ENCODE measurements around the gene MARCHF7. TPM values are rescaled to one million over a fixed set of nuclear protein-coding genes. Genes with fewer than 3 reads are reported as not detected.

Gene MARCHF7
- total and polyA plus RNA-seq, 2 of the 13 experiments (the other 11 are each of a cell fraction or from before 2014, with no cell fraction given): 32.8 to 88.5 TPM

DNA sequence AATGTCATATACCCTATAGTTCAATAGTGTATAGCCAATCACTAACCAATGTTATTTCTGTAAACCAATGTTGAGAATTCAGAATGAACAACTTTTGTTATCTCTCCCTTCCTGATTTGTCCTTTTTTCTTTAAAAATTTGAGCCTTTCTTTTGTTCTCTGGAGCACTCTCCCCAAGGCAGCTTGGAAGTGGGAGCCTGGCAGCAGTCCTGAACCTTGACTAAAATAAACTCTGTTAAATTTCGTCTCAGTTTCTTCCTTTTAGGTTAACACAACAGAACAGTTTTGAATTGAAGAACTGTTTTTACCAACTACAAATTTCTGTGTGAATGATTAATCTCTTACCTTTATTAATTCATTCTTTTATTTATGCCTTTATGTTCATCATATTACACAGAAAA lies 49.8 kb downstream of the MARCHF7 start:
- no peaks in the 10 kb centered on the region for H3K9me3 ChIP-seq (ENCODE audit: low read length)
- no peaks in the 10 kb centered on the region for H4K20me1 ChIP-seq (ENCODE audit: insufficient read depth, low read length)
- CTCF ChIA-PET (ENCODE audit: low intra/inter-chr PET ratio, low total read pairs): no interaction called here
- DNase-seq (ENCODE audit: low spot score) (no peak), ATAC-seq (no peak), FAIRE-seq (no peak)
- 96% methylated on average over 1 of the region's 1 CpG for WGBS (ENCODE audit: low lambda C conversion rate)
- H3K4me1 ChIP-seq (ENCODE audit: insufficient read depth, low read length): no peaks in the 10 kb centered on the region
- no peaks in the 10 kb centered on the region for H3K79me2 ChIP-seq (ENCODE audit: insufficient read depth, low read length)
- in situ Hi-C loops (cut with HindIII; ENCODE audit: extremely low pct_ligation_motif_present, low pct_unique_long_range_greater_than_20kb): no loop called here
- H3K27ac ChIP-seq (ENCODE audit: extremely low read length, insufficient read depth, low read length): no peak overlapping the region
- H3K36me3 ChIP-seq (replicated peaks in 1 of 2; ENCODE audit: control insufficient read depth in 1 of 2, insufficient read depth in 2 of 2, low read length in 2 of 2): peaks cover 21 to 87% of the 10 kb centered on the region in 2 experiments
- no peak overlapping the region for H2AFZ ChIP-seq (ENCODE audit: low read length)
- no peak overlapping the region for H3K9ac ChIP-seq (ENCODE audit: insufficient read depth, low read depth, low read length)
- POLR2A ChIA-PET: no interaction called here
- H3K4me3 ChIP-seq (replicated peaks in 1 of 3; ENCODE audit: insufficient read depth in 1 of 3, low read depth in 2 of 3, low read length in 3 of 3): no peak overlapping the region
- H3K27me3 ChIP-seq (ENCODE audit: control insufficient read depth in 1 of 2, insufficient read depth in 2 of 2, low read length in 2 of 2): no peaks in the 10 kb centered on the region
- H3K4me2 ChIP-seq (ENCODE audit: low read depth, low read length): no peak overlapping the region
- TF ChIP-seq, protein P1, sequence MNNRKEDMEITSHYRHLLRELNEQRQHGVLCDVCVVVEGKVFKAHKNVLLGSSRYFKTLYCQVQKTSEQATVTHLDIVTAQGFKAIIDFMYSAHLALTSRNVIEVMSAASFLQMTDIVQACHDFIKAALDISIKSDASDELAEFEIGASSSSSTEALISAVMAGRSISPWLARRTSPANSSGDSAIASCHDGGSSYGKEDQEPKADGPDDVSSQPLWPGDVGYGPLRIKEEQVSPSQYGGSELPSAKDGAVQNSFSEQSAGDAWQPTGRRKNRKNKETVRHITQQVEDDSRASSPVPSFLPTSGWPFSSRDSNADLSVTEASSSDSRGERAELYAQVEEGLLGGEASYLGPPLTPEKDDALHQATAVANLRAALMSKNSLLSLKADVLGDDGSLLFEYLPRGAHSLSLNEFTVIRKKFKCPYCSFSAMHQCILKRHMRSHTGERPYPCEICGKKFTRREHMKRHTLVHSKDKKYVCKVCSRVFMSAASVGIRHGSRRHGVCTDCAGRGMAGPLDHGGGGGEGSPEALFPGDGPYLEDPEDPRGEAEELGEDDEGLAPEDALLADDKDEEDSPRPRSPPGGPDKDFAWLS (CRISPR knock-in tag; IDR thresholded peaks at IDR 0.05; ENCODE audit: borderline replicate concordance): no peak
- TF ChIP-seq HDAC2 (CRISPR knock-in tag; IDR thresholded peaks at IDR 0.05) (no peak), HOXD1 (CRISPR knock-in tag; IDR thresholded peaks at IDR 0.05) (no peak), ZNF263 (CRISPR knock-in tag; IDR thresholded peaks at IDR 0.05) (no peak), MYC (CRISPR knock-in tag; IDR thresholded peaks at IDR 0.05; ENCODE audit: borderline replicate concordance) (no peak), ZNF850 (CRISPR knock-in tag; conservative IDR thresholded peaks at IDR 0.05) (no peak), ZKSCAN1 (IDR thresholded peaks at IDR 0.05; ENCODE audit: low read length) (no peak), DPF2 (CRISPR knock-in tag; IDR thresholded peaks at IDR 0.05; ENCODE audit: borderline replicate concordance, low read depth) (no peak), FOXC1 (CRISPR knock-in tag; IDR thresholded peaks at IDR 0.05; ENCODE audit: borderline replicate concordance) (no peak), ZNF747 (CRISPR knock-in tag; IDR thresholded peaks at IDR 0.05; ENCODE audit: borderline replicate concordance) (no peak), PHF8 (CRISPR knock-in tag; IDR thresholded peaks at IDR 0.05) (no peak), FOSL2 (CRISPR knock-in tag; IDR thresholded peaks at IDR 0.05) (no peak), ZNF232 (CRISPR knock-in tag; IDR thresholded peaks at IDR 0.05; ENCODE audit: borderline replicate concordance) (no peak), ZNF431 (CRISPR knock-in tag; IDR thresholded peaks at IDR 0.05; ENCODE audit: borderline replicate concordance, low read depth) (no peak), HNF4A (CRISPR knock-in tag; IDR thresholded peaks at IDR 0.05) (no peak), ZFP37 (CRISPR knock-in tag; IDR thresholded peaks at IDR 0.05; ENCODE audit: borderline replicate concordance) (no peak), ZNF12 (CRISPR knock-in tag; IDR thresholded peaks at IDR 0.05) (no peak)
- TF ChIP-seq, protein P2, sequence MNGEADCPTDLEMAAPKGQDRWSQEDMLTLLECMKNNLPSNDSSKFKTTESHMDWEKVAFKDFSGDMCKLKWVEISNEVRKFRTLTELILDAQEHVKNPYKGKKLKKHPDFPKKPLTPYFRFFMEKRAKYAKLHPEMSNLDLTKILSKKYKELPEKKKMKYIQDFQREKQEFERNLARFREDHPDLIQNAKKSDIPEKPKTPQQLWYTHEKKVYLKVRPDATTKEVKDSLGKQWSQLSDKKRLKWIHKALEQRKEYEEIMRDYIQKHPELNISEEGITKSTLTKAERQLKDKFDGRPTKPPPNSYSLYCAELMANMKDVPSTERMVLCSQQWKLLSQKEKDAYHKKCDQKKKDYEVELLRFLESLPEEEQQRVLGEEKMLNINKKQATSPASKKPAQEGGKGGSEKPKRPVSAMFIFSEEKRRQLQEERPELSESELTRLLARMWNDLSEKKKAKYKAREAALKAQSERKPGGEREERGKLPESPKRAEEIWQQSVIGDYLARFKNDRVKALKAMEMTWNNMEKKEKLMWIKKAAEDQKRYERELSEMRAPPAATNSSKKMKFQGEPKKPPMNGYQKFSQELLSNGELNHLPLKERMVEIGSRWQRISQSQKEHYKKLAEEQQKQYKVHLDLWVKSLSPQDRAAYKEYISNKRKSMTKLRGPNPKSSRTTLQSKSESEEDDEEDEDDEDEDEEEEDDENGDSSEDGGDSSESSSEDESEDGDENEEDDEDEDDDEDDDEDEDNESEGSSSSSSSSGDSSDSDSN (CRISPR knock-in tag; IDR thresholded peaks at IDR 0.05): no peak
- TF ChIP-seq, protein P3, sequence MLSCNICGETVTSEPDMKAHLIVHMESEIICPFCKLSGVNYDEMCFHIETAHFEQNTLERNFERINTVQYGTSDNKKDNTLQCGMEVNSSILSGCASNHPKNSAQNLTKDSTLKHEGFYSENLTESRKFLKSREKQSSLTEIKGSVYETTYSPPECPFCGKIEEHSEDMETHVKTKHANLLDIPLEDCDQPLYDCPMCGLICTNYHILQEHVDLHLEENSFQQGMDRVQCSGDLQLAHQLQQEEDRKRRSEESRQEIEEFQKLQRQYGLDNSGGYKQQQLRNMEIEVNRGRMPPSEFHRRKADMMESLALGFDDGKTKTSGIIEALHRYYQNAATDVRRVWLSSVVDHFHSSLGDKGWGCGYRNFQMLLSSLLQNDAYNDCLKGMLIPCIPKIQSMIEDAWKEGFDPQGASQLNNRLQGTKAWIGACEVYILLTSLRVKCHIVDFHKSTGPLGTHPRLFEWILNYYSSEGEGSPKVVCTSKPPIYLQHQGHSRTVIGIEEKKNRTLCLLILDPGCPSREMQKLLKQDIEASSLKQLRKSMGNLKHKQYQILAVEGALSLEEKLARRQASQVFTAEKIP (CRISPR knock-in tag; IDR thresholded peaks at IDR 0.05; ENCODE audit: borderline replicate concordance): no peak
- TF ChIP-seq, protein P4, sequence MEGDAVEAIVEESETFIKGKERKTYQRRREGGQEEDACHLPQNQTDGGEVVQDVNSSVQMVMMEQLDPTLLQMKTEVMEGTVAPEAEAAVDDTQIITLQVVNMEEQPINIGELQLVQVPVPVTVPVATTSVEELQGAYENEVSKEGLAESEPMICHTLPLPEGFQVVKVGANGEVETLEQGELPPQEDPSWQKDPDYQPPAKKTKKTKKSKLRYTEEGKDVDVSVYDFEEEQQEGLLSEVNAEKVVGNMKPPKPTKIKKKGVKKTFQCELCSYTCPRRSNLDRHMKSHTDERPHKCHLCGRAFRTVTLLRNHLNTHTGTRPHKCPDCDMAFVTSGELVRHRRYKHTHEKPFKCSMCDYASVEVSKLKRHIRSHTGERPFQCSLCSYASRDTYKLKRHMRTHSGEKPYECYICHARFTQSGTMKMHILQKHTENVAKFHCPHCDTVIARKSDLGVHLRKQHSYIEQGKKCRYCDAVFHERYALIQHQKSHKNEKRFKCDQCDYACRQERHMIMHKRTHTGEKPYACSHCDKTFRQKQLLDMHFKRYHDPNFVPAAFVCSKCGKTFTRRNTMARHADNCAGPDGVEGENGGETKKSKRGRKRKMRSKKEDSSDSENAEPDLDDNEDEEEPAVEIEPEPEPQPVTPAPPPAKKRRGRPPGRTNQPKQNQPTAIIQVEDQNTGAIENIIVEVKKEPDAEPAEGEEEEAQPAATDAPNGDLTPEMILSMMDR (CRISPR knock-in tag; IDR thresholded peaks at IDR 0.05): no peak
- intact Hi-C loops (cut with micrococcal nuclease; ENCODE audit: unreplicated experiment): no loop called here
- BruUV-seq (replicated peaks): no TSS peak
